HCT116 (cell line): Measurements from ENCODE around the gene RBM20.

ENCODE experiments used
- POLR2A ChIP-seq: IDR thresholded peaks from 2 replicates; pipeline ENCODE4 v1.7.0; 2011; ENCODE audit warnings: borderline replicate concordance; ENCODE audit not compliant: insufficient read depth, insufficient read length; ENCODE audit errors: extremely low read depth
- SIN3A ChIP-seq: IDR thresholded peaks from 2 replicates; pipeline ENCODE4 v1.6.1; 2012; ENCODE audit warnings: low read depth
- TF ChIP-seq, protein P1 (sequence below), 3 experiments: fragments of 200-600 bp in 1 of 3; sonication (generic) in 1 of 3; IDR thresholded peaks in 2 of 3; conservative IDR thresholded peaks in 1 of 3; 2 replicates each; pipeline ENCODE4 v1.5.1; 2012 to 2017; ENCODE audit warnings: low read depth in 2 of 3, low read length in 2 of 3, antibody characterized with exemption in 1 of 3, borderline replicate concordance in 1 of 3, control low read depth in 1 of 3, mild to moderate bottlenecking in 1 of 3, mixed read lengths in 1 of 3, mixed run types in 1 of 3, moderate library complexity in 1 of 3; ENCODE audit not compliant: insufficient read depth in 1 of 3

DNA sequence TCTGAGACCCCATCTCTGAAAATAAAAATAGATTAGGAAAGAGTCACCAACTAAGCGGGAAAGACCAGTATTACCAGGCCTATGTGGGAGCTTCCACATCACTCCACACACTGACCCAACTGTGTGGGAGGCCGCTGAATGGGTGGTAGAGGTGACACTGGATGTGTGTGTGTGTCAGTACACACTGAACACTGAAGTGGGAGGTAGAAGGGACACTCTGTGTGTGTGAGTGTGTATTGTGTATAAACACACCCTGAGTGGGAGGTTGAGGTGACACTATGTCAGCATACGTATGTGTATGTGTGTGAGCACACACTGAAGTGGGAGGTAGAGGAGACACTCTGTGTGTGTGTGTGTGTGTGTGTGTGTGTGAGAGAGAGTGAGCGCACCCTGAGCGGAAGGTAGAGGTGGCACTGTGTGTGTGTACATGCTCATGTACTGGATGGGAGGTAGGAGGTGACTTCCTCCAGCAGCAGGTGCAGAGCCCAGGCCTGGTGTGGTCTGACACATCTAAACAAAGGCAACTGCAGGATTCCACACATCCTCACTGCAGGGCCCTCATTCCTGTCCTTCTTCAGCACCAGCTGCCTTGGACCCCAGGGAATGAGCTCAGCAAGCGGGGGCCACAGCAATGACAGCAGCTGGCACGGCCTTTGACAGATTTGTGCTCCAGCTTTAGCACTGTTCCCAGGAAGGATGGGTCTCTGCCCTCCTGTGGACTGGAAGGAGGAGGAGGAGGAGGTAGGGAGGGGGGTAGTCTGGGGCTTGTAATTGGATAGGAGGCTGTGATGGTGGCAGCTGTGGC lies 26.5 kb upstream of the RBM20 start:
- TF ChIP-seq SIN3A: no peak
- TF ChIP-seq, protein P1, sequence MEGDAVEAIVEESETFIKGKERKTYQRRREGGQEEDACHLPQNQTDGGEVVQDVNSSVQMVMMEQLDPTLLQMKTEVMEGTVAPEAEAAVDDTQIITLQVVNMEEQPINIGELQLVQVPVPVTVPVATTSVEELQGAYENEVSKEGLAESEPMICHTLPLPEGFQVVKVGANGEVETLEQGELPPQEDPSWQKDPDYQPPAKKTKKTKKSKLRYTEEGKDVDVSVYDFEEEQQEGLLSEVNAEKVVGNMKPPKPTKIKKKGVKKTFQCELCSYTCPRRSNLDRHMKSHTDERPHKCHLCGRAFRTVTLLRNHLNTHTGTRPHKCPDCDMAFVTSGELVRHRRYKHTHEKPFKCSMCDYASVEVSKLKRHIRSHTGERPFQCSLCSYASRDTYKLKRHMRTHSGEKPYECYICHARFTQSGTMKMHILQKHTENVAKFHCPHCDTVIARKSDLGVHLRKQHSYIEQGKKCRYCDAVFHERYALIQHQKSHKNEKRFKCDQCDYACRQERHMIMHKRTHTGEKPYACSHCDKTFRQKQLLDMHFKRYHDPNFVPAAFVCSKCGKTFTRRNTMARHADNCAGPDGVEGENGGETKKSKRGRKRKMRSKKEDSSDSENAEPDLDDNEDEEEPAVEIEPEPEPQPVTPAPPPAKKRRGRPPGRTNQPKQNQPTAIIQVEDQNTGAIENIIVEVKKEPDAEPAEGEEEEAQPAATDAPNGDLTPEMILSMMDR (IDR thresholded peaks at IDR 0.05 in 2 of 3, conservative IDR thresholded peaks at IDR 0.05 in 1 of 3; ENCODE audit: borderline replicate concordance in 1 of 3, insufficient read depth in 1 of 3, low read depth in 2 of 3, low read length in 2 of 3): no peak
- TF ChIP-seq POLR2A: no peak
